HCT116 (cell line): ENCODE data around the gene ANKRD39. TPM values are rescaled to one million over a fixed set of nuclear protein-coding genes. Genes with fewer than 3 reads are reported as not detected.

Source experiments
- ATAC-seq: fragments of 200-7000 bp; cut with Tn5 transposase; 2 replicates; pipeline ENCODE4 v1.9.1; 2020; ENCODE audit warnings: mild to moderate bottlenecking, moderate library complexity
- BruUV-seq: library from RNA; stranded (reverse); fragments of 400-500 nt; replicated peaks from 2 replicates; lab custom pipeline; 2021; lab: Mats Ljungman, UMichigan
- CTCF ChIA-PET: fragments of 300-600 bp; sonication (Branson Sonifier 250); formaldehyde crosslinking; loops from one replicate; lab custom pipeline; 2021; ENCODE audit warnings: antibody characterized with exemption; lab: Charles Lee
- POLR2A ChIA-PET: fragments of 300-600, 350-600 bp; sonication (Branson Sonifier 250); formaldehyde crosslinking; loops from one replicate; lab custom pipeline; 2021; ENCODE audit warnings: antibody characterized with exemption; lab: Charles Lee
- RAD21 ChIA-PET, 2 experiments: fragments of 300-600 bp; sonication (Branson Sonifier 250); formaldehyde crosslinking; loops; one replicate each; lab custom pipeline; 2023; ENCODE audit warnings: low total read pairs in 2 of 2; ENCODE audit not compliant: uncharacterized antibody in 2 of 2, unreplicated experiment in 2 of 2, low non-redundant PET in 1 of 2; lab: Charles Lee
- DNase-seq: peaks from one replicate; pipeline ENCODE4 v3.0.0-alpha.2; 2010; ENCODE audit warnings: low read depth, low spot score
- H2AFZ ChIP-seq: fragments of 200-600 bp; shearing (Covaris generic), sonication (generic); 2 replicates; pipeline ENCODE4 v1.6.1; 2017; ENCODE audit warnings: low read depth, mixed run types, mixed read lengths, antibody characterized with exemption, low read length; ENCODE audit not compliant: poor library complexity, severe bottlenecking
- H3K27ac ChIP-seq: 2 replicates; pipeline ENCODE4 v1.5.1; 2012; ENCODE audit warnings: low read depth, low read length
- H3K27me3 ChIP-seq: fragments of 200-600 bp; sonication (generic); 2 replicates; pipeline ENCODE4 v1.6.1; 2016; ENCODE audit warnings: mixed run types, low read length, mixed read lengths; ENCODE audit not compliant: insufficient read depth
- H3K36me3 ChIP-seq, 2 experiments: fragments of 200-500 bp in 1 of 2; fragments of 200-600 bp in 1 of 2; sonication (Bioruptor generic) in 1 of 2; sonication (generic) in 1 of 2; 2 replicates each; pipeline versions ENCODE4 v1.5.1 to v1.6.1; 2014 to 2016; ENCODE audit warnings: low read length in 2 of 2, inconsistent platforms in 1 of 2, mixed read lengths in 1 of 2, mixed run types in 1 of 2; ENCODE audit not compliant: insufficient read depth in 2 of 2, control insufficient read depth in 1 of 2
- H3K4me1 ChIP-seq, 2 experiments: fragments of 200-600 bp in 1 of 2; sonication (generic) in 1 of 2; 2 replicates each; pipeline versions ENCODE4 v1.5.1 to v1.6.1; 2012 to 2017; ENCODE audit warnings: low read length in 2 of 2, inconsistent platforms in 1 of 2, mild to moderate bottlenecking in 1 of 2, mixed read lengths in 1 of 2, mixed run types in 1 of 2, moderate library complexity in 1 of 2; ENCODE audit not compliant: insufficient read depth in 2 of 2, control insufficient read depth in 1 of 2
- H3K4me2 ChIP-seq: fragments of 200-600 bp; sonication (generic); 2 replicates; pipeline ENCODE4 v1.6.1; 2017; ENCODE audit warnings: mixed run types, low read length, mixed read lengths
- H3K4me3 ChIP-seq, 2 experiments: fragments of 200-600 bp in 1 of 2; sonication (generic) in 1 of 2; replicated peaks in 1 of 2; 2 replicates each; pipeline ENCODE4 v1.5.1; 2011 to 2016; ENCODE audit warnings: low read length in 2 of 2, control low read depth in 1 of 2, low read depth in 1 of 2, mild to moderate bottlenecking in 1 of 2, mixed read lengths in 1 of 2, mixed run types in 1 of 2
- H3K79me2 ChIP-seq: fragments of 200-600 bp; sonication (generic); 2 replicates; pipeline ENCODE4 v1.6.1; 2017; ENCODE audit warnings: mild to moderate bottlenecking, mixed run types, low read length, moderate library complexity, mixed read lengths; ENCODE audit not compliant: insufficient read depth
- H3K9ac ChIP-seq: fragments of 200-600 bp; sonication (generic); 2 replicates; pipeline ENCODE4 v1.6.1; 2016; ENCODE audit warnings: low read length, mixed read lengths
- H3K9me2 ChIP-seq: fragments of 200-600 bp; sonication (generic), shearing (Covaris generic); 2 replicates; pipeline ENCODE4 v1.6.1; 2017; ENCODE audit warnings: mixed run types, mild to moderate bottlenecking, moderate library complexity; ENCODE audit not compliant: insufficient read depth
- H3K9me3 ChIP-seq, 2 experiments: fragments of 200-500 bp in 1 of 2; fragments of 200-600 bp in 1 of 2; sonication (Bioruptor generic) in 1 of 2; sonication (generic) in 1 of 2; 2 replicates each; pipeline ENCODE4 v1.6.1; 2014 to 2017; ENCODE audit warnings: low read length in 2 of 2, mixed read lengths in 2 of 2, inconsistent platforms in 1 of 2, low read depth in 1 of 2, mild to moderate bottlenecking in 1 of 2, mixed run types in 1 of 2, moderate library complexity in 1 of 2; ENCODE audit not compliant: control insufficient read depth in 1 of 2, insufficient read depth in 1 of 2
- H4K20me1 ChIP-seq: fragments of 200-600 bp; sonication (generic), shearing (Covaris generic); 2 replicates; pipeline ENCODE4 v1.6.1; 2017; ENCODE audit warnings: mixed run types, mild to moderate bottlenecking, moderate library complexity; ENCODE audit not compliant: insufficient read depth
- CBX3 ChIP-seq: IDR thresholded peaks from 2 replicates; pipeline ENCODE4 v1.6.1; 2012; ENCODE audit warnings: low read depth
- CEBPB ChIP-seq: IDR thresholded peaks from 2 replicates; pipeline ENCODE4 v1.6.1; 2012; ENCODE audit warnings: low read depth
- EGR1 ChIP-seq: IDR thresholded peaks from 2 replicates; pipeline ENCODE4 v1.6.1; 2012; ENCODE audit warnings: low read depth
- ELF1 ChIP-seq: IDR thresholded peaks from 2 replicates; pipeline ENCODE4 v1.6.1; 2012; ENCODE audit warnings: low read depth, borderline replicate concordance
- EZH2phosphoT487 ChIP-seq: fragments of 200-600 bp; IDR thresholded peaks from 2 replicates; pipeline ENCODE4 v1.6.1; 2018; ENCODE audit warnings: antibody characterized with exemption, borderline replicate concordance
- JUND ChIP-seq: IDR thresholded peaks from 2 replicates; pipeline ENCODE4 v1.6.1; 2012
- POLR2A ChIP-seq: IDR thresholded peaks from 2 replicates; pipeline ENCODE4 v1.7.0; 2011; ENCODE audit warnings: borderline replicate concordance; ENCODE audit not compliant: insufficient read depth, insufficient read length; ENCODE audit errors: extremely low read depth
- POLR2AphosphoS5 ChIP-seq: IDR thresholded peaks from 2 replicates; pipeline ENCODE4 v1.6.1; 2011; ENCODE audit warnings: mild to moderate bottlenecking, low read depth, low read length, moderate library complexity
- RAD21 ChIP-seq: IDR thresholded peaks from 2 replicates; pipeline ENCODE4 v1.6.1; 2012; ENCODE audit warnings: low read depth, mild to moderate bottlenecking
- SIN3A ChIP-seq: IDR thresholded peaks from 2 replicates; pipeline ENCODE4 v1.6.1; 2012; ENCODE audit warnings: low read depth
- SRF ChIP-seq: IDR thresholded peaks from 2 replicates; pipeline ENCODE4 v1.6.1; 2012; ENCODE audit warnings: low read depth
- TCF7L2 ChIP-seq: IDR thresholded peaks from 2 replicates; pipeline ENCODE4 v1.7.0; 2011; ENCODE audit warnings: borderline replicate concordance, inconsistent platforms; ENCODE audit not compliant: insufficient read depth, insufficient read length; ENCODE audit errors: extremely low read depth
- YY1 ChIP-seq: IDR thresholded peaks from 2 replicates; pipeline ENCODE4 v1.6.1; 2011; ENCODE audit warnings: low read length, low read depth, moderate library complexity, mild to moderate bottlenecking; ENCODE audit not compliant: insufficient replicate concordance; ENCODE audit errors: extremely low read depth
- ZNF274 ChIP-seq: fragments of 200-500 bp; sonication (Bioruptor generic); IDR thresholded peaks from 2 replicates; pipeline ENCODE4 v1.6.1; 2014; ENCODE audit warnings: mild to moderate bottlenecking, low read depth, low read length, inconsistent platforms
- intact Hi-C: fragments of 100-400 bp; cut with micrococcal nuclease; formaldehyde crosslinking; loops from 2 replicates; pipeline ENCODE4 v1.10.0; 2022
- total RNA-seq: library from RNA; stranded (reverse); gene quantifications from one replicate; pipeline ENCODE4 v1.2.1, GENCODE V29; 2021; ENCODE audit not compliant: unreplicated experiment
- TF ChIP-seq, protein P1 (sequence below): IDR thresholded peaks from 2 replicates; pipeline ENCODE4 v1.6.1; 2012
- TF ChIP-seq, protein P2 (sequence below): IDR thresholded peaks from 2 replicates; pipeline ENCODE4 v1.6.1; 2012; ENCODE audit warnings: low read depth
- TF ChIP-seq, protein P3 (sequence below): IDR thresholded peaks from 2 replicates; pipeline ENCODE4 v1.6.1; 2012
- TF ChIP-seq, protein P4 (sequence below): IDR thresholded peaks from 2 replicates; pipeline ENCODE4 v1.6.1; 2011; ENCODE audit warnings: mild to moderate bottlenecking, low read length, moderate library complexity; ENCODE audit not compliant: insufficient replicate concordance; ENCODE audit errors: extremely low read depth

Gene ANKRD39
- total RNA-seq, 1 experiment from 2014 or later: 24.2 TPM

DNA sequence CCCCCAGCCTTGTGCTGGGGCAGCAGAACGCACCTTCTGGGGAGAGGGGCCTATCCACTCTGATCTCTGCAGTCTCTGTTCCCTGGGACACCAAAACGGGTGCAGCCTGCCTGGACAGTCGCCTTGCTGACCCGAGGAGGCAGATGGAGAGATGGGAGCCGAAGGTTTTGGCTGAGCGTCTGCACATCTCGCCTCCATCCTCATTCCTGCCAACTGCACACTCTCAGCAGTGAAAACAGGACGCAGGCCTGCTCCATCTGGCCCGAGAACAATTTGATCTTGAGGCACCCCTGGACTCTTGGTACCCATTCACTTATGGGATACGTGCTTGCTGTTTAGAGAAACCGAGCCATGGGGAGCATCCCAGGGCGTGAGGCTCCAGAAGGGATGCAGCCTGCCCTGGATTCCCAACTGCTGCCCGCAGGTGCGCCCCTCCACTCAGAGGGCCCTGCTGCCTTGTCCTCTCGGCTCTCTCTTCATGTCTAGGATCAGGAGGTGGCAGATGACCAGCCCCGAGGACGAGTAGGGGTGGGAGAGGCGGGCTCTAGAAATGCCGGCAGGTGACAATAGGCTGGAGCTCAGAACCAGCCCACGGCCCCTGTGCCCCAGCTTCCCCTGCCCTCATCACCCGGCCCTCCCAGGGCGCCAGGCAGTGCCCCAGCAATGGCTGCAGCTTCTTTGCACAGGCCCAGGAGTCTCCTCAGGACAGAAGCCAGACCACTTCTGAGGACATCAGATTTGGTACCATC is 21.2 kb upstream of the ANKRD39 start:
- intact Hi-C loops: no loop called here
- DNase-seq (no peak), ATAC-seq (no peak)
- Histone ChIP-seq H3K4me3 (no peak overlapping the region), H3K4me2 (no peak overlapping the region), H3K9me2 (no peaks in the 10 kb centered on the region), H3K9ac (no peak overlapping the region), H4K20me1 (no peaks in the 10 kb centered on the region), H3K79me2 (no peaks in the 10 kb centered on the region), H2AFZ (no peak overlapping the region), H3K27me3 (no peaks in the 10 kb centered on the region), H3K27ac (no peak overlapping the region), H3K9me3 (no peaks in the 10 kb centered on the region), H3K36me3 (no peaks in the 10 kb centered on the region), H3K4me1 (peaks cover 5 to 21% of the 10 kb centered on the region in 2 experiments; a peak in 3 of 4 replicates)
- BruUV-seq: no TSS peak
- TF ChIP-seq YY1: no peak
- TF ChIP-seq EGR1: no peak
- no peak for TF ChIP-seq POLR2AphosphoS5
- TF ChIP-seq ELF1: no peak
- TF ChIP-seq, protein P1, sequence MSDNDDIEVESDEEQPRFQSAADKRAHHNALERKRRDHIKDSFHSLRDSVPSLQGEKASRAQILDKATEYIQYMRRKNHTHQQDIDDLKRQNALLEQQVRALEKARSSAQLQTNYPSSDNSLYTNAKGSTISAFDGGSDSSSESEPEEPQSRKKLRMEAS: no peak
- no peak for TF ChIP-seq TCF7L2
- no peak for TF ChIP-seq EZH2phosphoT487
- no peak for TF ChIP-seq RAD21
- TF ChIP-seq, protein P2, sequence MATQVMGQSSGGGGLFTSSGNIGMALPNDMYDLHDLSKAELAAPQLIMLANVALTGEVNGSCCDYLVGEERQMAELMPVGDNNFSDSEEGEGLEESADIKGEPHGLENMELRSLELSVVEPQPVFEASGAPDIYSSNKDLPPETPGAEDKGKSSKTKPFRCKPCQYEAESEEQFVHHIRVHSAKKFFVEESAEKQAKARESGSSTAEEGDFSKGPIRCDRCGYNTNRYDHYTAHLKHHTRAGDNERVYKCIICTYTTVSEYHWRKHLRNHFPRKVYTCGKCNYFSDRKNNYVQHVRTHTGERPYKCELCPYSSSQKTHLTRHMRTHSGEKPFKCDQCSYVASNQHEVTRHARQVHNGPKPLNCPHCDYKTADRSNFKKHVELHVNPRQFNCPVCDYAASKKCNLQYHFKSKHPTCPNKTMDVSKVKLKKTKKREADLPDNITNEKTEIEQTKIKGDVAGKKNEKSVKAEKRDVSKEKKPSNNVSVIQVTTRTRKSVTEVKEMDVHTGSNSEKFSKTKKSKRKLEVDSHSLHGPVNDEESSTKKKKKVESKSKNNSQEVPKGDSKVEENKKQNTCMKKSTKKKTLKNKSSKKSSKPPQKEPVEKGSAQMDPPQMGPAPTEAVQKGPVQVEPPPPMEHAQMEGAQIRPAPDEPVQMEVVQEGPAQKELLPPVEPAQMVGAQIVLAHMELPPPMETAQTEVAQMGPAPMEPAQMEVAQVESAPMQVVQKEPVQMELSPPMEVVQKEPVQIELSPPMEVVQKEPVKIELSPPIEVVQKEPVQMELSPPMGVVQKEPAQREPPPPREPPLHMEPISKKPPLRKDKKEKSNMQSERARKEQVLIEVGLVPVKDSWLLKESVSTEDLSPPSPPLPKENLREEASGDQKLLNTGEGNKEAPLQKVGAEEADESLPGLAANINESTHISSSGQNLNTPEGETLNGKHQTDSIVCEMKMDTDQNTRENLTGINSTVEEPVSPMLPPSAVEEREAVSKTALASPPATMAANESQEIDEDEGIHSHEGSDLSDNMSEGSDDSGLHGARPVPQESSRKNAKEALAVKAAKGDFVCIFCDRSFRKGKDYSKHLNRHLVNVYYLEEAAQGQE: no peak
- no peak for TF ChIP-seq SRF
- no peak for TF ChIP-seq JUND
- TF ChIP-seq, protein P3, sequence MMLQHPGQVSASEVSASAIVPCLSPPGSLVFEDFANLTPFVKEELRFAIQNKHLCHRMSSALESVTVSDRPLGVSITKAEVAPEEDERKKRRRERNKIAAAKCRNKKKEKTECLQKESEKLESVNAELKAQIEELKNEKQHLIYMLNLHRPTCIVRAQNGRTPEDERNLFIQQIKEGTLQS: no peak
- TF ChIP-seq ZNF274: no peak
- TF ChIP-seq CBX3: no peak
- TF ChIP-seq, protein P4, sequence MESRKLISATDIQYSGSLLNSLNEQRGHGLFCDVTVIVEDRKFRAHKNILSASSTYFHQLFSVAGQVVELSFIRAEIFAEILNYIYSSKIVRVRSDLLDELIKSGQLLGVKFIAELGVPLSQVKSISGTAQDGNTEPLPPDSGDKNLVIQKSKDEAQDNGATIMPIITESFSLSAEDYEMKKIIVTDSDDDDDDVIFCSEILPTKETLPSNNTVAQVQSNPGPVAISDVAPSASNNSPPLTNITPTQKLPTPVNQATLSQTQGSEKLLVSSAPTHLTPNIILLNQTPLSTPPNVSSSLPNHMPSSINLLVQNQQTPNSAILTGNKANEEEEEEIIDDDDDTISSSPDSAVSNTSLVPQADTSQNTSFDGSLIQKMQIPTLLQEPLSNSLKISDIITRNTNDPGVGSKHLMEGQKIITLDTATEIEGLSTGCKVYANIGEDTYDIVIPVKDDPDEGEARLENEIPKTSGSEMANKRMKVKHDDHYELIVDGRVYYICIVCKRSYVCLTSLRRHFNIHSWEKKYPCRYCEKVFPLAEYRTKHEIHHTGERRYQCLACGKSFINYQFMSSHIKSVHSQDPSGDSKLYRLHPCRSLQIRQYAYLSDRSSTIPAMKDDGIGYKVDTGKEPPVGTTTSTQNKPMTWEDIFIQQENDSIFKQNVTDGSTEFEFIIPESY: no peak
- TF ChIP-seq CEBPB: no peak
- TF ChIP-seq POLR2A: no peak
- no peak for TF ChIP-seq SIN3A
- ChIA-PET CTCF (no interaction called here), RAD21 (no interaction called here), POLR2A (no interaction called here)
